Measurements from ENCODE around the gene TTYH3.
"Not testable (repeated sequence)": the region's sequence is repeated elsewhere in the genome, so short reads cannot be mapped to it uniquely, and the experiment has no call there.

TTYH3 gene

GRCh38 chr7:2668401-2668800 lies 36.6 kb downstream of the TTYH3 start:
- DNase-seq (ENCODE audit: low read depth): peak; percentile 61
- H3K4me3 ChIP-seq (ENCODE audit: low read depth, low read length): no peak overlapping the region
- no peak for TF ChIP-seq CTCF (conservative IDR thresholded peaks at IDR 0.05; ENCODE audit: low read depth, low read length)

GRCh38 chr7:2670171-2670570 lies 38.4 kb downstream of the TTYH3 start:
- DNase-seq (ENCODE audit: low read depth): no peak
- no peak for TF ChIP-seq CTCF (conservative IDR thresholded peaks at IDR 0.05; ENCODE audit: low read depth, low read length)
- no peak overlapping the region for H3K4me3 ChIP-seq (ENCODE audit: low read depth, low read length)

GRCh38 chr7:2670720-2671391 lies 39.1 kb downstream of the TTYH3 start:
- TF ChIP-seq CTCF (conservative IDR thresholded peaks at IDR 0.05; ENCODE audit: low read depth, low read length): peak; percentile 87
- peak; percentile 63 for DNase-seq (ENCODE audit: low read depth)
- no peak overlapping the region for H3K4me3 ChIP-seq (ENCODE audit: low read depth, low read length)

GRCh38 chr7:2673214-2673613 lies 41.4 kb downstream of the TTYH3 start:
- not testable (repeated sequence) for DNase-seq (ENCODE audit: low read depth); H3K4me3 ChIP-seq (ENCODE audit: low read depth, low read length)

GRCh38 chr7:2673934-2674333 lies 42.1 kb downstream of the TTYH3 start:
- DNase-seq (ENCODE audit: low read depth): no peak
- no peak for TF ChIP-seq CTCF (conservative IDR thresholded peaks at IDR 0.05; ENCODE audit: low read depth, low read length)
- no peak overlapping the region for H3K4me3 ChIP-seq (ENCODE audit: low read depth, low read length)

GRCh38 chr7:2675256-2675764 lies 43.5 kb downstream of the TTYH3 start:
- H3K4me3 ChIP-seq (ENCODE audit: low read depth, low read length): no peak overlapping the region
- TF ChIP-seq CTCF (conservative IDR thresholded peaks at IDR 0.05; ENCODE audit: low read depth, low read length): no peak
- no peak for DNase-seq (ENCODE audit: low read depth)

GRCh38 chr7:2676576-2676975 lies 44.8 kb downstream of the TTYH3 start:
- not testable (repeated sequence) for H3K4me3 ChIP-seq (ENCODE audit: low read depth, low read length); DNase-seq (ENCODE audit: low read depth)

GRCh38 chr7:2678454-2678853 lies 46.7 kb downstream of the TTYH3 start:
- not testable (repeated sequence) for DNase-seq (ENCODE audit: low read depth); H3K4me3 ChIP-seq (ENCODE audit: low read depth, low read length)

GRCh38 chr7:2679135-2680127 lies 47.6 kb downstream of the TTYH3 start:
- H3K4me3 ChIP-seq (ENCODE audit: low read depth, low read length); DNase-seq (ENCODE audit: low read depth): not testable (repeated sequence)

Measured in choroid plexus epithelial cell (primary cell).